CD4-positive, alpha-beta T cell treated with Interleukin-4 for 1 hour (primary cell): Measurements from ENCODE around the gene KCNJ16.

ENCODE experiments used
- DNase-seq, 2 donors: peaks; one replicate each; pipeline ENCODE4 v3.0.0-alpha.2; 2020 to 2022

Gene KCNJ16

GRCh38 chr17:70181376-70181775, 106.4 kb downstream of the KCNJ16 start:
- DNase-seq = no peak

- DNase-seq = no peak
Observed at GRCh38 chr17:70181866-70182265, 106.8 kb downstream of the KCNJ16 start.

- no peak for DNase-seq
Observed at GRCh38 chr17:70183508-70183907, 108.5 kb downstream of the KCNJ16 start.

GRCh38 chr17:70184207-70184606, 109.2 kb downstream of the KCNJ16 start:
- DNase-seq = no peak

GRCh38 chr17:70184770-70185169, 109.7 kb downstream of the KCNJ16 start:
- DNase-seq = no peak
